ENCODE measurements around the gene MAFB. TPM values are rescaled to one million over a fixed set of nuclear protein-coding genes. Genes with fewer than 3 reads are reported as not detected.

MAFB gene
- total RNA-seq, 1 experiment from 2014 or later = 0.85 TPM

DNA sequence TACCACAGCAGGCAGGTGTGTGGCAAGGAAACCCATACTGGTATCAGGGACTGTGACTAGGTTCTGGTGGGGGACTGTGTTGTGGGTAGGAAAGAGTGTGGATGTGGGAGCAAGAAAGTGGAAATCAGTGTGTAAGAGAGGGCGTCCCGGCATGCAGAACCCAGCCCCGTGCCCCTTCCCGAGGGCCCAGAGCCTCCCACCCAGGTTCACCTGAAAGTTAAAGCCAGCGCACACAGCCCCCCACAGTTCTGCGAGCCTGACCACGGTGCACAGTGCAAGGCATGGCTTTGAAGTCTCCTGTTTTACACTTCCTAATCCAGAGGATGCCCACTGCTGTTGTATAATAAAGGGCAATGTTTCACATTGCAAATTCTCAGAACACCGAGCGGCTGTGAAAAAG, 22.7 kb downstream of the MAFB start:
- H3K56ac ChIP-seq (ENCODE audit: insufficient read length, low read depth, low read length) = no peak overlapping the region
- no peak overlapping the region for H2BK120ac ChIP-seq (ENCODE audit: low read depth, low read length, poor library complexity, severe bottlenecking)
- H3K4me3 Mint-ChIP-seq = no peak overlapping the region; a peak in 1 of 5 replicates
- no peak overlapping the region for H3K18ac ChIP-seq (ENCODE audit: insufficient read length, low read depth, low read length)
- no peak overlapping the region for H3K4ac ChIP-seq (ENCODE audit: low read depth, low read length)
- H4K91ac ChIP-seq (ENCODE audit: insufficient read length, low read depth, low read length) = no peak overlapping the region
- DNase-seq = no peak
- H2BK12ac ChIP-seq (ENCODE audit: insufficient read length, low read depth, low read length) = no peak overlapping the region
- no peaks in the 10 kb centered on the region for H3K79me1 ChIP-seq (ENCODE audit: insufficient read depth, low read depth, low read length, poor library complexity, severe bottlenecking)
- no peaks in the 10 kb centered on the region; a peak in 1 of 5 replicates for H3K9me3 Mint-ChIP-seq
- H3K9me3 ChIP-seq (ENCODE audit: control insufficient read depth, low read depth, low read length) = no peaks in the 10 kb centered on the region
- H3K4me1 Mint-ChIP-seq = peaks cover 6 to 14% of the 10 kb centered on the region in 2 experiments
- H4K5ac ChIP-seq (ENCODE audit: insufficient read length, low read depth, low read length) = no peak overlapping the region
- H3K23ac ChIP-seq (ENCODE audit: insufficient read length, low read depth, low read length) = no peak overlapping the region
- H3K79me2 ChIP-seq (ENCODE audit: insufficient read depth, low read length) = no peaks in the 10 kb centered on the region
- TF ChIP-seq, protein P1, sequence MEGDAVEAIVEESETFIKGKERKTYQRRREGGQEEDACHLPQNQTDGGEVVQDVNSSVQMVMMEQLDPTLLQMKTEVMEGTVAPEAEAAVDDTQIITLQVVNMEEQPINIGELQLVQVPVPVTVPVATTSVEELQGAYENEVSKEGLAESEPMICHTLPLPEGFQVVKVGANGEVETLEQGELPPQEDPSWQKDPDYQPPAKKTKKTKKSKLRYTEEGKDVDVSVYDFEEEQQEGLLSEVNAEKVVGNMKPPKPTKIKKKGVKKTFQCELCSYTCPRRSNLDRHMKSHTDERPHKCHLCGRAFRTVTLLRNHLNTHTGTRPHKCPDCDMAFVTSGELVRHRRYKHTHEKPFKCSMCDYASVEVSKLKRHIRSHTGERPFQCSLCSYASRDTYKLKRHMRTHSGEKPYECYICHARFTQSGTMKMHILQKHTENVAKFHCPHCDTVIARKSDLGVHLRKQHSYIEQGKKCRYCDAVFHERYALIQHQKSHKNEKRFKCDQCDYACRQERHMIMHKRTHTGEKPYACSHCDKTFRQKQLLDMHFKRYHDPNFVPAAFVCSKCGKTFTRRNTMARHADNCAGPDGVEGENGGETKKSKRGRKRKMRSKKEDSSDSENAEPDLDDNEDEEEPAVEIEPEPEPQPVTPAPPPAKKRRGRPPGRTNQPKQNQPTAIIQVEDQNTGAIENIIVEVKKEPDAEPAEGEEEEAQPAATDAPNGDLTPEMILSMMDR (conservative IDR thresholded peaks at IDR 0.05) = no peak
- H4K20me1 ChIP-seq (ENCODE audit: control insufficient read depth, insufficient read depth, insufficient read length) = no peaks in the 10 kb centered on the region
- no peak overlapping the region for H3K14ac ChIP-seq (ENCODE audit: insufficient read depth, low read length)
- H2BK20ac ChIP-seq (ENCODE audit: low read depth, low read length, poor library complexity, severe bottlenecking) = no peak overlapping the region
- H4K8ac ChIP-seq (replicated peaks; ENCODE audit: insufficient read length, low read depth, low read length) = no peak overlapping the region
- no peak overlapping the region for H3T11ph ChIP-seq (ENCODE audit: low read length)
- no peak overlapping the region for H3K9ac ChIP-seq (ENCODE audit: extremely low read depth, insufficient read length, low read length)
- H3K27ac ChIP-seq (ENCODE audit: insufficient read length, low read depth, low read length) = no peak overlapping the region
- no peak overlapping the region for H3K4me2 ChIP-seq (ENCODE audit: insufficient read depth, insufficient read length, low read length)
- H2BK5ac ChIP-seq (ENCODE audit: insufficient read length, low read length) = no peak overlapping the region
- no peak overlapping the region; a peak in 1 of 7 replicates for H3K27ac Mint-ChIP-seq
- no CpG with 5 or more reads among the region's 9 CpGs for WGBS (ENCODE audit: extremely low coverage, insufficient read length, low lambda C conversion rate)
- H2AK5ac ChIP-seq (ENCODE audit: insufficient read length, low read length) = no peak overlapping the region
- peaks cover 0 to 2% (median 0%) of the 10 kb centered on the region in 3 experiments; a peak in 1 of 7 replicates for H3K36me3 Mint-ChIP-seq (ENCODE audit: insufficient read depth in 1 of 3, low read depth in 3 of 3)
- no peaks in the 10 kb centered on the region for H3K23me2 ChIP-seq (ENCODE audit: insufficient read length, low read depth, low read length, poor library complexity, severe bottlenecking)
- H3K27me3 Mint-ChIP-seq (ENCODE audit: low read depth) = peaks cover 7% of the 10 kb centered on the region
- H2AFZ ChIP-seq (ENCODE audit: low read length) = no peak overlapping the region
- H2BK15ac ChIP-seq (ENCODE audit: low read depth, low read length) = no peak overlapping the region
- no peaks in the 10 kb centered on the region for H3K27me3 ChIP-seq (ENCODE audit: insufficient read depth, low read length)
- H3K4me1 ChIP-seq (ENCODE audit: insufficient read depth, low read length) = no peaks in the 10 kb centered on the region
